GM12872 (cell line): ENCODE measurements around the gene FHOD3.

Experiments used
- TF ChIP-seq, protein P1 (sequence below): IDR thresholded peaks from 3 replicates; pipeline ENCODE4 v1.5.1; 2011; ENCODE audit warnings: low read depth, mild to moderate bottlenecking, low read length, moderate library complexity; ENCODE audit not compliant: insufficient read depth

The FHOD3 gene

DNA sequence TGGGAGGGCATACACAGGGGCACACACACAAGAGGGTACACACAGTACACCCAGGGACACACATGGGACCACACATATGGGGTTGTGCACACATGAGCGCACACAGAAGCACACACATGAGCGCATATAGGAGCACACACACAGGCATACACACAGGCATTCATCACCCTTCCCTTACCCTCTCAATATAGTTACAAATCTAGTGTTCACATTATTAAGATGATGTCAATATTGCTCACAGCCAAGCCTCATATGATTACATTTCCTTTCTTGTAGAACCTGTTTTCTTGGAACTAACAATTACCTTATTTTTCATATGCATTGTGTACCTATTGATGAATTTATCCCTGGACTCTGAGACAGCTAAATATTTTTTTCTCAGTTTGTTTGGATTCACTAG, 156.7 kb downstream of the FHOD3 start:
- TF ChIP-seq, protein P1, sequence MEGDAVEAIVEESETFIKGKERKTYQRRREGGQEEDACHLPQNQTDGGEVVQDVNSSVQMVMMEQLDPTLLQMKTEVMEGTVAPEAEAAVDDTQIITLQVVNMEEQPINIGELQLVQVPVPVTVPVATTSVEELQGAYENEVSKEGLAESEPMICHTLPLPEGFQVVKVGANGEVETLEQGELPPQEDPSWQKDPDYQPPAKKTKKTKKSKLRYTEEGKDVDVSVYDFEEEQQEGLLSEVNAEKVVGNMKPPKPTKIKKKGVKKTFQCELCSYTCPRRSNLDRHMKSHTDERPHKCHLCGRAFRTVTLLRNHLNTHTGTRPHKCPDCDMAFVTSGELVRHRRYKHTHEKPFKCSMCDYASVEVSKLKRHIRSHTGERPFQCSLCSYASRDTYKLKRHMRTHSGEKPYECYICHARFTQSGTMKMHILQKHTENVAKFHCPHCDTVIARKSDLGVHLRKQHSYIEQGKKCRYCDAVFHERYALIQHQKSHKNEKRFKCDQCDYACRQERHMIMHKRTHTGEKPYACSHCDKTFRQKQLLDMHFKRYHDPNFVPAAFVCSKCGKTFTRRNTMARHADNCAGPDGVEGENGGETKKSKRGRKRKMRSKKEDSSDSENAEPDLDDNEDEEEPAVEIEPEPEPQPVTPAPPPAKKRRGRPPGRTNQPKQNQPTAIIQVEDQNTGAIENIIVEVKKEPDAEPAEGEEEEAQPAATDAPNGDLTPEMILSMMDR = no peak

DNA sequence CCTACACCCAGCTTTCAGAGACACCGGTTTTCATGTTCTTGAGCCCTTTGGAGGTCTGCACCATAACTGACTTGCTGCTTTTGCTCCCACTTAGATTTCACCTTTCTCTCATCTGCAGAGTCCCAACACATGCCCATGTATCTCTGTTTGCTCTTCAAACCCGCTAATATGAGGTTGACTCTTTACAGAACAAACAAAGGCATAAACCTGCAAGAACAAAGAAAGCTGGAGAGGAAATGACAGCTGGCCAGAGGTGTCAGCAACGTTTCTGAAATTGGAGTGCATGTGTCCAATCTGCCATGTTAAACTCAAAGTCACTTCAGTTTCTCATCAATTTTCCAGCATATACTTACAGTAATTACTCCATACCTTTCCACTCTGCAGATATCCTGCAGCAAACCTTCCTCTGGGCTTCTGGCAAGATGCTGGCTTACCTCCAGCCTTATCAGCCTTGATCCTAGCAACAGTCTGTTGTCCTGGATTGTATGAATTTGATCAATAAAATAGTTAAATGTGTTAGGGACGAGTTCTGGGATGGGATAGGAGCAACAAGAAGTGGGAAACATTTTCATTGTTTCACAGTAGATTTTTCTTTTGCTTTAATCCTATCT, 157.4 kb downstream of the FHOD3 start:
- TF ChIP-seq, protein P1 = no peak

- TF ChIP-seq, protein P1 = no peak
These were observed 158.4 kb downstream of the FHOD3 start for GRCh38 chr18:36455931-36456330.

GRCh38 chr18:36456622-36457021, 159.1 kb downstream of the FHOD3 start:
- TF ChIP-seq, protein P1 = no peak

- TF ChIP-seq, protein P1 = no peak
These were observed 160.2 kb downstream of the FHOD3 start for GRCh38 chr18:36457683-36458082.

DNA sequence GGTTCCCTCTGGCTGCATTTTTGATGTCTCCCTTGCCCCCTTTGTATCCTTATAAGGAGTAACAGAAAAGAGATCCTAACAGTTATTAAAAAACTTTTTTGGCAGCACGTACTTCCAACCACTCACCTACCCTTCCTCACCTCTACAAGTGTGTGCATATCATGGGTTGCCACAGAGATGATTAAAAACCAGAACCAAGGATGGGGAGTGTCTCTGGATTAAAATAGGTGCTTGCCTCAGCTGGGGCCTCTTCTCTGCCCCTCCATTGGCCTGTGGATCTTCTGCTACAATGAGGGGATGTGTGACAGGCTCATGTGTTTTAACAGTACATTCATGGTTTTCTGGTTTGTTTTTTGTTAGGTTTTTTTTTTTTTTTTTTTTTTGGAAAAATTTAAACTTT, 160.8 kb downstream of the FHOD3 start:
- TF ChIP-seq, protein P1 = no peak

GRCh38 chr18:36459203-36459602, 161.7 kb downstream of the FHOD3 start:
- TF ChIP-seq, protein P1 = no peak
